Measurements from ENCODE around the gene DSCAML1.
"Not testable (repeated sequence)": the region's sequence is repeated elsewhere in the genome, so short reads cannot be mapped to it uniquely, and the experiment has no call there.

The DSCAML1 gene

DNA sequence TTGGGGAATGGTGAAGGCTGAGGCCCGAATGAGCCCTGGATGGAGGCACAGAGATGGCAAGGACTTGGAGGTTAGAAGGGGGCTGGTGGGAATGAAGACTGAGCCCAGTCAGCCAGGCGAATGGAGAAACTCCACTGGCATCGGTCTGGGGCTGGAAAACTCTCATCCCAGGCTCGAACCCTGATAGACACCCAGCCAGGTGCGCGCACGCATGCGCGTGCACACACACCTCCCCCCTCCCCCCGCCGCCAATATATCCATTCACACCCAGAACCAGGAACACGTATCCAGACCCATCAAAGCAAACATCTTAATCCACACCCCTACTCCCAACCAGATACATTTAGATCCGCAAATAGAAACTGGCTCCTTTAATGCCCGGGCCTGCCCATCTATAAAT is 330.1 kb downstream of the DSCAML1 start:
- no peak for DNase-seq (ENCODE audit: low spot score)

DNA sequence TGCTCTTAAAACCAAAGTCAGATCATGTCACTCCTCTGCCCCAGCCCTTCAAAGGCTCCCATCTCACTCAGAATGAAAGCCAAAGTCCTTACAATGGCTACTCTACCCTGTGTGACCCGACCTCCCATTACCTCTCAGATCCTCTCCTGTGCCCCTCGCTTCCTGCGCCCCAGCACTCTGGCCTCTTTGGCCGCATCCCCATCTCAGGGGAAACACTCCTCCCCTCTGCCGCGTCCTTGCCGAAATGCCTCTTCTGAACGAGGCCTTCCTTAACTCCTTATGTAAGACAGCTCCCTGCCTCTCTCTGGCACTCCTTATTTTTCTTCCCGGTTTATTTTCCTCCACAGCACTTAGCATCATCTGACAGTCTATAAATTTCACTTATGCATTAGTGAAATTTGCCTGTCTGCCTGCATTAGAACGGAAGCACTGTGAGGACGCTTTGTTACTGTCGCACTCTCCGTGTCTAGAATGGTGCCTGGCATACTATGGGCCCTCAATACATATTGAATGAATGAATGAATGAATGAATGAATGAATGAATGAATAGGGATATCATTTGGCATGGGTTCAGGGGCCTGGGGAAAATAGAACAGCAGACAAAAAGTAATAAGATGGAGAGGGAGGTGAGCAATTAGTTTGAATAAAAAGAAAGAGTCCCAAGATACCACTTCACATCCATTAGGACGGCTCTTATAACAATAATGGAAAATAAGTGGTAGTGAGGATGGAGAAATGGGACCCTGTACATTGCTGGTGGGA is 331.6 kb downstream of the DSCAML1 start:
- DNase-seq (ENCODE audit: low spot score) = no peak

DNA sequence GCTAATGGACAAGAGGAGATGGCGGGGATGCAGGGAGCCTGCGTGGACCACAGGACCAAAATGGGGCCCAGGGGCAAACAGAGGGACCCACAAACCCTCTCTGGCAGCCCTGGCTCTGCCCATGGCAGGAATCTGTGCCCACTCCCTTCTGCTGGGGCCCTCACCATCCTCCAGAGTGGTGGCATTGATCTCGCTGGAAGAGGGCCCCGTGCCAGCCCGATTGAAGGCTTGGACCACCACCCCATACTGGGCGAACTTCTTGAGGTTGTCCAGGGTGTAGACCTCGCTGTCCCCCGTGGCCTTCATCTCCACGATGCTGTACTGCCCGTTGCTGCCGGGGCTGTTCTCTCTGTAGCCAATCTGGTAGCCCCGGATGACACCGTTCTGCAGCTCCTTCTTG is 332.2 kb downstream of the DSCAML1 start:
- no peak for DNase-seq (ENCODE audit: low spot score)

DNA sequence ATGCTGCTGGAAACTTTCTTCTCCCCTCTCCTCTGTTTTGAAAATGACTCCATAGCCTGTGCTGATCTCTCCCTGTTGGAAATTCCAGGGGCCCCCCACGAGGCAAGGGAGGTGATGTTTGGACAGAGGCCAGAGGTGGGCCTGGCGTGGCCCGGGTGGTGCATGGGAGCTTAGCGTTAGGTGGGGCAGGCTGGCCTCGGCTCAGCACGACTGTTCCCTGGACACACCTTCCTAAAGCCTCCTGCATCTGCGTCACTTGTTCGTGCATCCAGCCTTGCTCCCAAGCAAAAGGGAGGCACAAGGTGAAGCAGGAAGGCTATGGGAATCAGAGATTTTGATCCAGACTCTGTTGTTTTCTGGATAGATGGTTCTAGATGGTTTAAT is 334.2 kb downstream of the DSCAML1 start:
- no peak for DNase-seq (ENCODE audit: low spot score)

DNA sequence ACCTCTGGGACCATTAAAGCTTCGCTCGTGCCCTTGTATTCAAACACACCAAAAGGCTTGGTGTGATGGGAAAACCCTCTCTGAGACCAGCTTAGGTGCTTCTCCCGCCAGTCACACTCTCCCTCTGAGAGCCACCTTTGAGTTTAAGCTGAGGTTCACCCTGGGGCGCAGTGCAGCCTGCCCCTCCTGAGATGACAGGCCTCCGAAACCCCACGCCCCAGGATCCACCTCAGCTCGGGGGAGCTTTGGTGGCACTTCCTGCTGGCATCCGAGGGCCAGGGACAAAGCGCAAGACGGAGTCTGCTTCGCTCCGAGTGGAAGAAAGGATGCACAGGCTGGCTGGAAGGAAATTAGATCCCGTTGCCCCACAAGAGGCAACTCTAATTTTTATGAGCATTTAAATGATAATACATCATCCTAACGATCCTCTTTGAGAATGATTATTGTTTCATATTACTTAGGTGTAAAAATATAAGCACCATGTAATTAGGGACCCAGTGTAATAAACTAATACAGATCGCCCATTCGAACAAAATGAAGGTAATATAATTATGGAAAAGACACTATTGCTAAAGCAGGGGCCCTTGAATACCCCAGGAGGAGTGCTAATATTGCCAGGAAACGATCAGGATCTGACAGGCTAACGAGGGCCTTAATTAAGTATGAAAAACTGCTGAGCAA is 334.7 kb downstream of the DSCAML1 start:
- DNase-seq (ENCODE audit: low spot score) = no peak

DNA sequence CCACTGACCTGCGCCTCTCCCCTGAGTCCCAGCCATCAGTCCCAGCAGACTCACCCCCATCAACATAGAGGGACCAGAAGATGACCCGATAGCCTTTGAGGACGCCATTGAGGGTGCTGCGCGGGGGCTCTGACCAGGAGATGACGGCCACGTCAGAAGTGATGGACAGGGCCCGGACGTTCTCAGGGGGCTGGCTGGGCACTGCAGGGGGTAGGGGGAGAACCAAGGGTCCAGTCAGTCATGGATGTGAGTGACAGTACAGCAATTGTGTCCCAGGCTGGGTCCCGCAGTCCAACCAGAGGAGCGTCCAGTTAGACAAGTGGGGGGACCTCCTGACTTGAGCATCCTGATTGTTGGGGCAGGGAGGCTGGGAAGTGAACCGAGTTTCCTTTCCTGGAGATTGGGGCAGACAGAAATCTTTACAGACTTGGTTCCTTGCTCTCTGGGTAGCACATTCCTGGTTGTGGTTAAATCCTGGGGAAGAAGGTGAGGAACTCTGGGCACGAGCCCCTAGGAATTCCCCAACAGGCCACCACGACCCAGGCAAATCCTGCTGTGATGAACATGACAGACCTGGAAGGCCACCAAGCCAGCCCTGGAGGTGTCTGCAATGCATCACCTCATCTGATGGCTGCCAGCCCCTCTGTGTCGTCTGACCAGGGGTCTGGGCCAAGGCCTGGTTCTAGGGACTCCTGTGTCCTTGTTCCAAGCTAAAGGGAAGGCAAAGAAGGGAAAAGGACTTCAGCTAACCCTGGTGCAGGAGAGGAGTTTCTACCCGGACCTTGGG is 335.4 kb downstream of the DSCAML1 start:
- DNase-seq (ENCODE audit: low spot score) = no peak

DNA sequence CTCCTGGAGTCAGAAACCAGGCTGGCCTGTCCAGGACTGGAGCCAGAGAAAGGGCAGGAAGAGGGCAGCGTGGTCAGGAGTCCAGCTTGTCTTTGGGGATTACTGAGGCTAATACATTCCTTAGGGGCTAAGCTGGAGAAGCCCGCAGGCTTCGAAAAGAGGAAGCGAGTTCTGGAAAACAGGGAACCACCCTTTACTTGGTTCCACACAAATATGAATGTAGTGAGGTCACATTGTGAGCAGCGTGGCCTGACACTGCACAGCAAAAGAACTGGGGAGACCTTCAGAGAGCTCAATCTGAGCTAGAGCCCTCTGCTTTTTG is 337.1 kb downstream of the DSCAML1 start:
- no peak for DNase-seq (ENCODE audit: low spot score)

DNA sequence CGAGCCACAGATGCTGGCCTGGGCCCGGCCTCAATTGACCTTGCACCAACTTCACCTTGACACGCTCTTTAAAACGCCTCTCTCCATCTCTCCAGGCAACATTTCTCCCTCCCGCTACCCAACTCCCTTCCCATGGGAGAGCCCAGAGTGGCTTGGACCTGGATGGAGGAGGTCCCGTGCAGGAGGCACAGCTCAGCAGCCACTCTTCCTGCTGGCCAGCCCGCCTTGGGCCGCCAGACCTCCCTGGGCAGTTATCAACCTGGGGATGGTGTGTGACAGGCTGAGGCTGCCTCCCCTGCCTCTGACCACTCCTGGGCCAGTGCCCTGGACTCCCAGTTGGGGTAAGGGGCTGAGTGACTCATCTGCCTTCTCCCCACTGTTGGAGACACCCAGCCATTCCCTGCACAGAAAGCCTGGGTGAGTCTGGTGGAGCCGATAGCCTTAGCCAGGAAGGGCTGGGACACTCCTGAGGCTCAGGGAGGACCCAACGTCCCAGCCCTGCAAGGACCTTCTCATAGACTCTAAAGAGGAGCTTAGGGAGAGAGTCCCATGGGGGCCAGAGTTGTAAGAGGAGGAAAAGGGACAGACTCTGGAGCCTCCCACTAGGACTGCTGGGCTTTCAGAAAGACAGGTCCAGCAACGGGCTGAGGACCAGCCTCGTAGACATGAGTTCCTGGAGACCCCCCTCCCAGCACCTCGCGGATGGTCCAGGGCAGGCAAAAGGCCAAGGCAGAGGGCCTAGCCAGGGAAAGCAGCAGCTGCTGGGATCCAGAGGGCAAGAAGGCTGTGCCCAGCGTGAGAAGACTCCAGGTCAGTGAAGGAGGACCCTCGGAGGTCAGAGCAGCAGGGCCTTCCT is 337.7 kb downstream of the DSCAML1 start:
- DNase-seq (ENCODE audit: low spot score) = no peak

DNA sequence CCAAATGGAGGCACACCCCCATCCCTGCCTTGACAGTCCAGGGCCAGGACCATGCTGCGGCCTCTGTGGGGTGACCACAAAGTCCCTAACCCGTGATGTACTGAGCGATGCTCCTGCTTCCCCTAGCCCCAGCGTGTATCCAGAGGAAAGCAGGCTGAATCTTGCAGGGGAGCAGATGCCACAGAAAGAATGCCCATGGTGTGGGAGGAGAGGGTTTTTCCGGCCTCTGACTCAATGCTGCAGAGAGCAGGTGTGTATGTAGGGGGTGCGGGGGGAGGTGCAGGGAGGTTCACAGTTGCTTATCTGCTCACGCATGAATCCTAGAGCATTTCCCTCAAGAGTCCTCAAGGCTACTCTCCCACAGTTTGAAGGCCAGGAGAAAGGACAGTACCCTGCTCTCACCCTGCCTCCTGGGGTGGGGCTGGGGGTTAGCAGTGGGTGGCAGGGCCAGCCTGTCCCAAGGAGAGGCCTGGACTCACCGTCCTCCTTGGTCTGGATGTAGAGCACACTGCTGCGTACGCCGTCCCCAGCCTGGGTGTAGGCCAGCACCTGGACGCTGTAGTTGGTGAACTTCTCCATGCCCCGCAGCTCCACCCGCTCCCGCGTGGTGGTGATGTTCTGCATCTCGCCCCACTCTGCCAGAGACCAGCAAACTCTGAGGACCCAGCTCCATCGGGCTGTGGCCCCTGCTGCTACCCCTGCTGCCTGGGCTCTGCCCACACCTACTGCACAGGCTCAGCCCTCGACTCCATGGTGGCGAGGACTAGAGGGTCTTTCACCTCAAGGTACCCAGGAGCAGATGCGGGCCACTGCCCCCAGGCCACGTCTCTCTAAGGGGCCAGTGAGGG is 338.5 kb downstream of the DSCAML1 start:
- DNase-seq (ENCODE audit: low spot score) = no peak

DNA sequence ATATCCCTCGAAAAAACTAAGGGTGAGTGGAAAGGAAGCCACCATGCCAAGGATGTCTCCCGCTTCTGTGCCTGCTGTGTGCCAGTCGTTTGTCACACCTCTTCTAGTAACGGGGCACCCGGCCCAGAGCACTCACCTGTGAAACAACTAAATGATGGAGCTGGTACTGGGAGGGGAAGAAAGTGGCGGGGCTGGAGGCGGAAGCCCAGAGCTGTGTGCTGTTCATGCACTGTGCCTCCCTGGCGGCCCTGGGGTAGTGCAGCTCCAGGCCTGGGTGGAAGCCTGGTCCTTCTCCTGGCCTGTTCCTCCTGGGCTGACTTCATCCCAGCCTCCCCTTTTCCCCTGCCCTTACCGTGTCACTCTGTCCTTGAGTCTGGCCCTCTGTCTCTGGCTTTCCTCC is 339.2 kb downstream of the DSCAML1 start:
- DNase-seq (ENCODE audit: low spot score) = no peak

DNA sequence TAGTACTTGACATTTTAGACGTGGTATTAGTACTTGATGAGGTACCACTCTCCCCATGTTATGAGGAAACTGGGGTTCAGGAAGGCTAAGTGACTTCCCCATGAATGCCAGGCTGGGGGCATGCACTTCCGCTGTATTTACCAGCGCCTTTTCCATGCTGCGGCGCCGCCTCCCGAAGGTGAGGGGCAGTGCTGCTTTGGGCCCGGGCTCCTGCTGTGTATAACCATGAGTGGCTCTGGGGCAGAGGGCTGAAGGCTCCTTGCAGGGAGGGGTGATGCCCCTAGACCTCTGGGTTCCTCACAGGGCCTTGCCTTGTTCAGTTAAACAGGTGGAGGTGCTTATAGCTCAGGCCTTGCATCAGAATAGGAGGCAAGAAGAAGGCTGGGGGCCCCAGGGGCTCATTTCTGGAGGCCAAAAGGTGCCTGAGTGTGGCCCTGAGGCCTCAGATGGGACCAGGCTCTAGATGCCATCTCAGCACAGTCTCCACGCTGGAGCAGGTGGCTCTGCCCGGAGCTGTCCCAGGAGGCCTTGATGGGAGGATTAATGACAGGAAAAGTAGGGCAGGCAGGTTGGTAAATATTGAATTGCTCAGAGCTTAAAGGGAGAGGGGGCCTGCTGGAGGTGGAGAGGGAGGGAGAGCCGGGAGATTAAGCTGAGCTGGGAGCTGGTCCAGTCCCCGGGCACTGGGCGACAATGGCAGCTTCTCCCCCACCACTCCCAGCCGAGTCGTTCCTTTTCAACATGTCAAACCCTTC is 339.8 kb downstream of the DSCAML1 start:
- DNase-seq (ENCODE audit: low spot score) = no peak

DNA sequence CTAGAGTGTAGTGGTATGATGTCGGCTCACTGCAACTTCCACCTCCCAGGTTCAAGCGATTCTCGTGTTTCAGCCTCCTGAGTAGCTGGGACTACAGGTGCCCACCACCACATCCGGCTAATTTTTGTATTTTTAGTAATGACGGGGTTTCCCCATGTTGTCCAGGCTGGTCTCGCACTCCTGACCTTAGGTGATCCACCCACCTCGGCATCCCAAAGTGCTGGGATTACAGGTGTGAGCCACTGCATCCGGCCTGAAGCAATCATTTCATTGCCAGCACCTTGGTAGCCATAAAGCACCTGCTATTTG is 340.3 kb downstream of the DSCAML1 start:
- DNase-seq (ENCODE audit: low spot score) = not testable (repeated sequence)

DNA sequence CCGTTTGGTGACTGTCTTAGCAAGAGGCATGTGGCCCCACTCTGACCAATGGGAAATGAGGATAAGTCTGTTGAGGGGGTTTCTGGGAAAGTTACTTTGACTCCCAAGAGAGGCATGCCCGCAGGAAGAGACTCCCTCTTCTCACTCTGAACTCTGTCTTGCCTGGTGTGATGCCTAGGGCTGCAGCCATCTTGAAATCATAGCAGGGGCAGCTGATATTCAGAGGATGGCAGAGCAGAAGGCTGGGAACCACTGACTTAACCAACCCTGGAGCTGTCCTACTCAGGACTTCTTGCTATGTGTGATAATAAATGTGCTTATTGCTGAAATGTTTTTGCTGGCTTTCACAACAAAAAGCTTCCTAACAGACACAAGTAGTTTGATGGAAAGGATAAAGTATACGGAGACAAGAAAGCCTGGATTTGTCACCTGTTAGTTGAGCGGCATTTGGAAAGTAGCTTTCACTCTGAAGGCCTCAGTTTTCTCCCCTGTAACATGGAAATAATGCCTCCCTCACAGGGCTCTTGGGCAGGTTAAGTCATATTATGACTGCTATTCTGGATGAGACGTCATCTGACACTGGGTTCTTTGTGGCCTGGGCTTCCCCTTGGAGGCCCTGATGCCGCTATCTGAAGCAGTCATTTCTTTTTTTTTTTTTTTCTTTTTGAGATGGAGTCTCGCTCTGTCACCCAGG is 340.8 kb downstream of the DSCAML1 start:
- DNase-seq (ENCODE audit: low spot score) = no peak

DNA sequence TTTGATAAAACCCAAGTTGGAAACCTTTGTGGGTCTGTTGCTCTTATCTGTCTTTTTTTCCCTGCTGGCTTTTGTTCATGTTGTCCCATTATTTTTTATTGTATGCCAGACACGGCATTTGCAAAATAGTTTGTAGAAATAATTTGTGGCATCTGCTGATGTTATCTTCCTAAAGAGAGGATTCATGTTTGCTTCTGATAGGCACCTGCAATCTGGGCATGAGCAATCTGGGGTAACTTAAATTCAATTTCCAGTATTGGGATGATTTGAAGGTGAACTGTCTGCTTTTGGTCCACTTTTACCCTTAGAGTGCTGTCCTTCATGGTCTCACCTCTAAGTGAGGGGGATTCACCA is 342.5 kb downstream of the DSCAML1 start:
- no peak for DNase-seq (ENCODE audit: low spot score)

DNA sequence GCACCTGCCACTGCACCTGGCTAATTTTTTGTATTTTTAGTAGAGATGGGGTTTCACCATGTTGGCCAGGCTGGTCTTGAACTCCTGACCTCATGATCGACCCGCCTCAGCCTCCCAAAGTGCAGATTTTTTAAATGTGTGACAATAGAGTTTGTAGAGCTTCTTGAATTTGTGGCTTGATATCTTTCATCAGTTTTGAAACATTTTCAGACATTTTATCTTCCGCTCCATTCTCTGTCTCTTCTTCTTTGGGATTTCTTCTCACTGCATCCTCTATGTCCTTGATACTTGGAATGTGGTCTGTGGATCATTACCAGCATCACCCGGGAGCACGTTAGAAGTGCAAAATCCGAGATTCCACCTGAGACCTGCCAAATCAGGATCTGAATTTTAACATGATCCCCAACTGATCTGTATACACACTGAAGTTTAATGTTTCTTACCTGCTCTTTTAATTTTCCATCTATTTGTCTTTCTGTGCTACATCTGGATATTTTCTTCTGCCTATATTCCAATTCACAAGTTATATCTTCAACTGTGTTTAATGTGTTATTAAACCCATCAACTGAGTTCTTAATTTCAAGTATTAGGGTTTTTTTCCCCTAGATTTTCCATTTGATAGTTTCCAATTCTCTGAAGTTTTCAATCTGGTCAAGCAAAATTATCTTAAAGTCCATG is 343.0 kb downstream of the DSCAML1 start:
- DNase-seq (ENCODE audit: low spot score) = no peak

DNA sequence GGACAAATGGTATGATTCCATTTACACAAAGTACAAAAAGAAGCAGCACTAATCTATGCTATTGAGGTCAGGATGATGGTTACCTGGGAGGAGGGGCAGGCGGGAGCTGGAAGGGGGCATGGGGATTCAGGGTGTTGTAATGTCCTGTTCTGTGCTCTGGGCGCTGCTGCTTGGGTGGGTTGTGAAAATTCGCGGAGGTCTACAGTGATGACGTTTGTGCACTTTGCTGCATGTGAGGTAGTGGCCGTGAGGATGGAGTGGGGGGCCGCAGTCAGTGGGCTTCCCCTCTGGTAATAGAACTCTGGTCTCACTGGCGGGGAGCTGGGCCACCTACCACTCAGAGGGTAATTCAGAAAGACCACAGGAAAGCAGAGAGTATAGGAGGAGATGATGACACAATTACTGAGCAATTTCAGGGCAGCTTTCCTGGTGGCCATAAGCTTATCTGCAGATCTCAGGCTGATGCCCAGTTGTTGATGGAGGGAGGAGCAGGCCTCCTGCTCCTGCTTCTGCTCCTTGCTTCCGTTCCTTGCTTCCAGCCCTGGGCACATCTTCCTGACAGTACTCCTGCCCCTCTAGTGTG is 347.8 kb downstream of the DSCAML1 start:
- no peak for DNase-seq (ENCODE audit: low spot score)

DNA sequence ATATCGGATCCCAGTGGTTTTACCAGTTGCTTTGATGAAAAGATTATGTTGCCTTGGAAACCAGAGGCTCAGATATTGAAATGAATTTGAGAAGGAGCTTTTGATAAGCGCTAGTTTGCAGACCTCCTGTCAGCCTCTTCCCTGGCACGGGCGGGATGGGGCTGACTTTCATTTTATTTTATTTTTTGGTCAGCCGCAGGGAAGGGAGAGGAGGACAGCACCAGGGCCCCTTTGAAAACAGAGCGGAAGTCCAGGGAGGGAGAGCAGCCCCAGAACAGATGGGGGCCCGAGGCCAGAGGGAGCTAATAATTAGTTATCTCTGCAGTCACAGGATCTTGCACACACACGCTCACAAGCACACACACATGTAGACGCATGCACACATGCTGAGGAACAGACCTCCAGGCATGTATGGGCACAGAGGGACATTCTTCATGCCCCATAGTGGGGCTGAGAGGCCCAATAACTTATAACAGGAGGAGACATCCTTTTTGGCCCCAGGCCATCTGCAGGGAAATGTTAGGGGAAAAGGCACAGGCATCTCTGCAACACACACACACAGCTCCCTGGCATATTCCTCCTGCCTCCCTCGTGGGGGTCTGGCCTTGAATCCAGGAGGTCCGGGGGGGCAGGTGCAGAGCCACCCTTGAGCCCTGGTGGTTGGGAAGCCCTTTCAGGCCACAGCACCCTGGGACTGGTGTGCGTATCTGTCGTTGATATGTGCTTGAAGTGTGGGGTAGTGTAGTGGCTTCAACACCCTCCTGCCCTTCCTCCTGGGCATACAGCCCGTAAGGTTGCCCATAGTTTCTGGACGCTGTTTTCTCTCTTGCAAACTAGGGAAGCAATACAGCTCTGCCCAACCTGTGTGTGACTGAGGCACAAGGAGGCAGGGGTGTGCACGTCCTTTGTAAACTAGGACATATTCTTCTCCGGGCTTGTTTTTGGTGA is 352.0 kb downstream of the DSCAML1 start:
- DNase-seq (ENCODE audit: low spot score) = no peak

DNA sequence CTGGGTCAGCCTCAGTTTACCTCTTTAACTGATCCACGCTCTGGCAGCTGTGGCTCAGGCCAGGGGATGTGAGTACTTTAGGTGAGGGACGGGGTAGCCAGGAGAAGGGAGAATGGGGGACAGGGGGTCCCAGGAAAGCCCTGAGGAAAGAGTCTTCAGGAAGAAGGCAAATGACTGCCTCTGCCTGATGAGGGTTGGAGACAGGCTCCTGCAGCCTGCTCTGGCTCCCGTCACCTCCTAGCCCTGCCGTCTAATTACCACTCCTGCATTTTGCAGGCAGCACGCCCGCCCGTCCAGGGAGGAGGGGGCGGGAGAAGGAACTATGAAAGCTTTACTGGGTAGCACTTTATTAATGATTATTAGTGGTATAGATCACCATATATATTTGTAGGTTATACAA is 352.8 kb downstream of the DSCAML1 start:
- DNase-seq (ENCODE audit: low spot score) = no peak
